Activated naive CD4-positive, alpha-beta T cell treated with Interleukin-2 at 50 U/mL for 16 hours (primary cell): ENCODE results near the gene TUBB6.

Source experiments
- DNase-seq: peaks from one replicate; pipeline ENCODE4 v3.0.0-alpha.2; 2020

Gene TUBB6

GRCh38 chr18:12291690-12292089 lies 16.4 kb upstream of the TUBB6 start:
- DNase-seq = no peak

- no peak for DNase-seq
Measured at GRCh38 chr18:12293831-12294230, 14.2 kb upstream of the TUBB6 start.

GRCh38 chr18:12295389-12296086 lies 12.5 kb upstream of the TUBB6 start:
- no peak for DNase-seq

GRCh38 chr18:12296087-12296403 lies 12.0 kb upstream of the TUBB6 start:
- no peak for DNase-seq

GRCh38 chr18:12296457-12296856 lies 11.6 kb upstream of the TUBB6 start:
- no peak for DNase-seq

GRCh38 chr18:12299862-12300261 lies 8.2 kb upstream of the TUBB6 start:
- no peak for DNase-seq

GRCh38 chr18:12301263-12302005 lies 6.6 kb upstream of the TUBB6 start:
- no peak for DNase-seq

- no peak for DNase-seq
Measured at GRCh38 chr18:12302391-12303147, 5.5 kb upstream of the TUBB6 start.

GRCh38 chr18:12304351-12305210 lies 3.5 kb upstream of the TUBB6 start:
- DNase-seq = no peak

- DNase-seq = no peak
Measured at GRCh38 chr18:12305211-12305610, 2.8 kb upstream of the TUBB6 start.

- DNase-seq = no peak
Measured at GRCh38 chr18:12305930-12306629, 2.0 kb upstream of the TUBB6 start.

- no peak for DNase-seq
Measured at GRCh38 chr18:12306752-12307700, 1.0 kb upstream of the TUBB6 start.

GRCh38 chr18:12308386-12309100 lies 502 bp downstream of the TUBB6 start:
- DNase-seq = no peak

- no peak for DNase-seq
Measured at GRCh38 chr18:12309683-12310198, 1.7 kb downstream of the TUBB6 start.

GRCh38 chr18:12310762-12311161 lies 2.7 kb downstream of the TUBB6 start:
- no peak for DNase-seq

- DNase-seq = no peak
Measured at GRCh38 chr18:12312976-12313375, 4.9 kb downstream of the TUBB6 start.

GRCh38 chr18:12313530-12314245 lies 5.6 kb downstream of the TUBB6 start:
- no peak for DNase-seq

- no peak for DNase-seq
Measured at GRCh38 chr18:12314591-12315305, 6.7 kb downstream of the TUBB6 start.

- DNase-seq = no peak
Measured at GRCh38 chr18:12315490-12315889, 7.4 kb downstream of the TUBB6 start.
